WTC11 (cell line): ENCODE measurements around the gene TEX19. TPM values are rescaled to one million over a fixed set of nuclear protein-coding genes. Genes with fewer than 3 reads are reported as not detected.

Experiments
- ATAC-seq: fragments of 200-7000 bp; cut with Tn5 transposase; 2 replicates; pipeline ENCODE4 v1.10.0; 2021; ENCODE audit warnings: mild to moderate bottlenecking, moderate library complexity
- CTCF ChIA-PET: fragments of 300-600 bp; sonication (Branson Sonifier 250); formaldehyde crosslinking; loops from one replicate; lab custom pipeline; 2021; ENCODE audit warnings: antibody characterized with exemption; lab: Charles Lee
- POLR2A ChIA-PET: fragments of 350-600 bp; sonication (Branson Sonifier 250); formaldehyde crosslinking; loops from one replicate; lab custom pipeline; 2021; ENCODE audit warnings: antibody characterized with exemption; lab: Charles Lee
- DNase-seq: peaks from one replicate; pipeline ENCODE4 v3.0.0; 2021; ENCODE audit warnings: low spot score
- H3K27ac Mint-ChIP-seq: 2 replicates; pipeline ENCODE4 v1.8.0; 2021; ENCODE audit warnings: mixed read lengths
- H3K27me3 Mint-ChIP-seq: 2 replicates; pipeline ENCODE4 v1.8.0; 2021; ENCODE audit warnings: low read depth, mild to moderate bottlenecking, moderate library complexity, mixed read lengths
- H3K36me3 Mint-ChIP-seq: 2 replicates; pipeline ENCODE4 v1.8.0; 2021; ENCODE audit warnings: mixed read lengths
- H3K4me1 Mint-ChIP-seq: 2 replicates; pipeline ENCODE4 v1.8.0; 2022; ENCODE audit warnings: mixed read lengths
- H3K4me3 Mint-ChIP-seq: 2 replicates; pipeline ENCODE4 v1.8.0; 2021; ENCODE audit warnings: mild to moderate bottlenecking, moderate library complexity, mixed read lengths
- H3K9me3 Mint-ChIP-seq: 2 replicates; pipeline ENCODE4 v1.8.0; 2021; ENCODE audit warnings: mixed read lengths
- ATF6 ChIP-seq: sonication (generic); formaldehyde crosslinking; IDR thresholded peaks from 2 replicates; pipeline ENCODE4 v1.8.1; 2023; ENCODE audit warnings: mild to moderate bottlenecking, missing genetic modification reagents
- FOXP1 ChIP-seq: sonication (generic); formaldehyde crosslinking; IDR thresholded peaks from 2 replicates; pipeline ENCODE4 v1.8.0; 2022; ENCODE audit warnings: missing genetic modification reagents, mild to moderate bottlenecking, moderate library complexity, borderline replicate concordance
- FOXP4 ChIP-seq: sonication (generic); formaldehyde crosslinking; IDR thresholded peaks from 2 replicates; pipeline ENCODE4 v1.8.0; 2022; ENCODE audit warnings: mild to moderate bottlenecking, missing genetic modification reagents
- GRHL2 ChIP-seq: fragments of 250-450 bp; sonication (Bioruptor Pico); IDR thresholded peaks from 2 replicates; pipeline ENCODE4 v1.8.0; 2022; ENCODE audit warnings: mild to moderate bottlenecking, moderate library complexity; ENCODE audit not compliant: insufficient replicate concordance, severe bottlenecking
- NFYB ChIP-seq: sonication (generic); formaldehyde crosslinking; conservative IDR thresholded peaks from 2 replicates; pipeline ENCODE4 v1.8.0; 2022; ENCODE audit warnings: low read depth, missing genetic modification reagents
- NR1H2 ChIP-seq: sonication (generic); formaldehyde crosslinking; IDR thresholded peaks from 2 replicates; pipeline ENCODE4 v1.9.0; 2021; ENCODE audit warnings: mild to moderate bottlenecking, moderate library complexity, missing genetic modification reagents
- TEAD1 ChIP-seq: sonication (generic); formaldehyde crosslinking; IDR thresholded peaks from 2 replicates; pipeline ENCODE4 v1.8.0; 2022; ENCODE audit warnings: mild to moderate bottlenecking, missing genetic modification reagents
- USF1 ChIP-seq: sonication (generic); formaldehyde crosslinking; IDR thresholded peaks from 2 replicates; pipeline ENCODE4 v1.8.0; 2022; ENCODE audit warnings: mild to moderate bottlenecking, missing genetic modification reagents
- ZMAT4 ChIP-seq: fragments of 250-450 bp; sonication (Bioruptor Pico); IDR thresholded peaks from 2 replicates; pipeline ENCODE4 v1.9.0; 2021; ENCODE audit warnings: mild to moderate bottlenecking
- ZNF121 ChIP-seq: sonication (generic); formaldehyde crosslinking; IDR thresholded peaks from 2 replicates; pipeline ENCODE4 v1.8.0; 2023; ENCODE audit warnings: missing genetic modification reagents
- ZNF138 ChIP-seq: sonication (generic); formaldehyde crosslinking; conservative IDR thresholded peaks from 2 replicates; pipeline ENCODE4 v1.8.1; 2022; ENCODE audit warnings: mild to moderate bottlenecking, moderate library complexity, missing genetic modification reagents
- ZNF232 ChIP-seq: sonication (generic); formaldehyde crosslinking; IDR thresholded peaks from 2 replicates; pipeline ENCODE4 v1.8.0; 2022; ENCODE audit warnings: mild to moderate bottlenecking, missing genetic modification reagents
- ZNF512 ChIP-seq: sonication (generic); formaldehyde crosslinking; IDR thresholded peaks from 2 replicates; pipeline ENCODE4 v1.8.1; 2022; ENCODE audit warnings: missing genetic modification reagents, borderline replicate concordance
- total RNA-seq: library from RNA; stranded (reverse); gene quantifications from 3 replicates; pipeline ENCODE4 v1.2.3, GENCODE V29; 2021
- TF ChIP-seq, protein P1 (sequence below): fragments of 250-450 bp; sonication (Bioruptor Pico); IDR thresholded peaks from 2 replicates; pipeline ENCODE4 v1.9.0; 2021; ENCODE audit warnings: mild to moderate bottlenecking, borderline replicate concordance
- TF ChIP-seq, protein P2 (sequence below): sonication (generic); formaldehyde crosslinking; IDR thresholded peaks from 2 replicates; pipeline ENCODE4 v1.8.0; 2023; ENCODE audit warnings: mild to moderate bottlenecking, missing genetic modification reagents
- TF ChIP-seq, protein P3 (sequence below): sonication (generic); formaldehyde crosslinking; IDR thresholded peaks from 2 replicates; pipeline ENCODE4 v1.8.1; 2022; ENCODE audit warnings: low read depth, missing genetic modification reagents, borderline replicate concordance

Gene TEX19
- total RNA-seq, 1 experiment from 2014 or later: 1.4 TPM

- H3K4me3 Mint-ChIP-seq: no peak overlapping the region
- CTCF ChIA-PET: no interaction called here
- POLR2A ChIA-PET: no interaction called here
- H3K36me3 Mint-ChIP-seq: no peaks in the 10 kb centered on the region
- H3K27me3 Mint-ChIP-seq: no peaks in the 10 kb centered on the region; the same call in 1 of the 2 replicates
- TF ChIP-seq GRHL2 (no peak), ZMAT4 (CRISPR knock-in tag) (no peak), FOXP1 (CRISPR knock-in tag) (no peak), TEAD1 (CRISPR knock-in tag) (no peak), ZNF138 (CRISPR knock-in tag) (no peak), ZNF232 (CRISPR knock-in tag) (no peak), NR1H2 (CRISPR knock-in tag) (no peak), ZNF512 (CRISPR knock-in tag) (no peak), NFYB (CRISPR knock-in tag) (no peak), FOXP4 (CRISPR knock-in tag) (no peak), ZNF121 (CRISPR knock-in tag) (no peak), USF1 (CRISPR knock-in tag) (no peak), ATF6 (CRISPR knock-in tag) (no peak)
- TF ChIP-seq, protein P1, sequence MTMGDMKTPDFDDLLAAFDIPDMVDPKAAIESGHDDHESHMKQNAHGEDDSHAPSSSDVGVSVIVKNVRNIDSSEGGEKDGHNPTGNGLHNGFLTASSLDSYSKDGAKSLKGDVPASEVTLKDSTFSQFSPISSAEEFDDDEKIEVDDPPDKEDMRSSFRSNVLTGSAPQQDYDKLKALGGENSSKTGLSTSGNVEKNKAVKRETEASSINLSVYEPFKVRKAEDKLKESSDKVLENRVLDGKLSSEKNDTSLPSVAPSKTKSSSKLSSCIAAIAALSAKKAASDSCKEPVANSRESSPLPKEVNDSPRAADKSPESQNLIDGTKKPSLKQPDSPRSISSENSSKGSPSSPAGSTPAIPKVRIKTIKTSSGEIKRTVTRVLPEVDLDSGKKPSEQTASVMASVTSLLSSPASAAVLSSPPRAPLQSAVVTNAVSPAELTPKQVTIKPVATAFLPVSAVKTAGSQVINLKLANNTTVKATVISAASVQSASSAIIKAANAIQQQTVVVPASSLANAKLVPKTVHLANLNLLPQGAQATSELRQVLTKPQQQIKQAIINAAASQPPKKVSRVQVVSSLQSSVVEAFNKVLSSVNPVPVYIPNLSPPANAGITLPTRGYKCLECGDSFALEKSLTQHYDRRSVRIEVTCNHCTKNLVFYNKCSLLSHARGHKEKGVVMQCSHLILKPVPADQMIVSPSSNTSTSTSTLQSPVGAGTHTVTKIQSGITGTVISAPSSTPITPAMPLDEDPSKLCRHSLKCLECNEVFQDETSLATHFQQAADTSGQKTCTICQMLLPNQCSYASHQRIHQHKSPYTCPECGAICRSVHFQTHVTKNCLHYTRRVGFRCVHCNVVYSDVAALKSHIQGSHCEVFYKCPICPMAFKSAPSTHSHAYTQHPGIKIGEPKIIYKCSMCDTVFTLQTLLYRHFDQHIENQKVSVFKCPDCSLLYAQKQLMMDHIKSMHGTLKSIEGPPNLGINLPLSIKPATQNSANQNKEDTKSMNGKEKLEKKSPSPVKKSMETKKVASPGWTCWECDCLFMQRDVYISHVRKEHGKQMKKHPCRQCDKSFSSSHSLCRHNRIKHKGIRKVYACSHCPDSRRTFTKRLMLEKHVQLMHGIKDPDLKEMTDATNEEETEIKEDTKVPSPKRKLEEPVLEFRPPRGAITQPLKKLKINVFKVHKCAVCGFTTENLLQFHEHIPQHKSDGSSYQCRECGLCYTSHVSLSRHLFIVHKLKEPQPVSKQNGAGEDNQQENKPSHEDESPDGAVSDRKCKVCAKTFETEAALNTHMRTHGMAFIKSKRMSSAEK (CRISPR knock-in tag): no peak
- TF ChIP-seq, protein P2, sequence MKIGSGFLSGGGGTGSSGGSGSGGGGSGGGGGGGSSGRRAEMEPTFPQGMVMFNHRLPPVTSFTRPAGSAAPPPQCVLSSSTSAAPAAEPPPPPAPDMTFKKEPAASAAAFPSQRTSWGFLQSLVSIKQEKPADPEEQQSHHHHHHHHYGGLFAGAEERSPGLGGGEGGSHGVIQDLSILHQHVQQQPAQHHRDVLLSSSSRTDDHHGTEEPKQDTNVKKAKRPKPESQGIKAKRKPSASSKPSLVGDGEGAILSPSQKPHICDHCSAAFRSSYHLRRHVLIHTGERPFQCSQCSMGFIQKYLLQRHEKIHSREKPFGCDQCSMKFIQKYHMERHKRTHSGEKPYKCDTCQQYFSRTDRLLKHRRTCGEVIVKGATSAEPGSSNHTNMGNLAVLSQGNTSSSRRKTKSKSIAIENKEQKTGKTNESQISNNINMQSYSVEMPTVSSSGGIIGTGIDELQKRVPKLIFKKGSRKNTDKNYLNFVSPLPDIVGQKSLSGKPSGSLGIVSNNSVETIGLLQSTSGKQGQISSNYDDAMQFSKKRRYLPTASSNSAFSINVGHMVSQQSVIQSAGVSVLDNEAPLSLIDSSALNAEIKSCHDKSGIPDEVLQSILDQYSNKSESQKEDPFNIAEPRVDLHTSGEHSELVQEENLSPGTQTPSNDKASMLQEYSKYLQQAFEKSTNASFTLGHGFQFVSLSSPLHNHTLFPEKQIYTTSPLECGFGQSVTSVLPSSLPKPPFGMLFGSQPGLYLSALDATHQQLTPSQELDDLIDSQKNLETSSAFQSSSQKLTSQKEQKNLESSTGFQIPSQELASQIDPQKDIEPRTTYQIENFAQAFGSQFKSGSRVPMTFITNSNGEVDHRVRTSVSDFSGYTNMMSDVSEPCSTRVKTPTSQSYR (CRISPR knock-in tag): no peak
- TF ChIP-seq, protein P3, sequence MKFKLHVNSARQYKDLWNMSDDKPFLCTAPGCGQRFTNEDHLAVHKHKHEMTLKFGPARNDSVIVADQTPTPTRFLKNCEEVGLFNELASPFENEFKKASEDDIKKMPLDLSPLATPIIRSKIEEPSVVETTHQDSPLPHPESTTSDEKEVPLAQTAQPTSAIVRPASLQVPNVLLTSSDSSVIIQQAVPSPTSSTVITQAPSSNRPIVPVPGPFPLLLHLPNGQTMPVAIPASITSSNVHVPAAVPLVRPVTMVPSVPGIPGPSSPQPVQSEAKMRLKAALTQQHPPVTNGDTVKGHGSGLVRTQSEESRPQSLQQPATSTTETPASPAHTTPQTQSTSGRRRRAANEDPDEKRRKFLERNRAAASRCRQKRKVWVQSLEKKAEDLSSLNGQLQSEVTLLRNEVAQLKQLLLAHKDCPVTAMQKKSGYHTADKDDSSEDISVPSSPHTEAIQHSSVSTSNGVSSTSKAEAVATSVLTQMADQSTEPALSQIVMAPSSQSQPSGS (CRISPR knock-in tag): no peak
- H3K4me1 Mint-ChIP-seq: peaks cover 3% of the 10 kb centered on the region
- H3K9me3 Mint-ChIP-seq: no peaks in the 10 kb centered on the region
- DNase-seq (no peak), ATAC-seq (no peak)
- no peak overlapping the region for H3K27ac Mint-ChIP-seq
Observed at GRCh38 chr17:82388922-82389283, 29.9 kb downstream of the TEX19 start.
